HepG2 (cell line): ENCODE data around the gene HLA-DRA. TPM values are rescaled to one million over a fixed set of nuclear protein-coding genes. Genes with fewer than 3 reads are reported as not detected.

ENCODE experiments used
- ATAC-seq: fragments of 200-7000 bp; cut with Tn5 transposase; 3 replicates; pipeline ENCODE4 v1.9.1; 2020; ENCODE audit warnings: mild to moderate bottlenecking, moderate library complexity
- BruUV-seq: library from RNA; stranded (reverse); fragments of 400-500 nt; replicated peaks from 2 replicates; lab custom pipeline; 2021; lab: Mats Ljungman, UMichigan
- CTCF ChIA-PET: fragments of 300-600 bp; formaldehyde crosslinking; extraction: SDS; loops from one replicate; lab custom pipeline; 2021; ENCODE audit warnings: low total read pairs, inconsistent platforms, low intra/inter-chr PET ratio; lab: Yijun Ruan, JAX
- POLR2A ChIA-PET: fragments of 350-600 bp; sonication (Branson Sonifier 250); formaldehyde crosslinking; loops from one replicate; lab custom pipeline; 2020; ENCODE audit warnings: antibody characterized with exemption, inconsistent platforms; lab: Yijun Ruan, JAX
- DNase-seq: peaks from one replicate; pipeline ENCODE4 v3.0.0-alpha.2; 2015; ENCODE audit warnings: low spot score
- FAIRE-seq: peaks from 3 replicates; lab custom pipeline; 2011; peaks lifted over from hg19 to GRCh38; lab: Jason Lieb, UNC
- H2AFZ ChIP-seq: one replicate; pipeline ENCODE4 v1.6.1; 2011; ENCODE audit warnings: low read length, inconsistent platforms
- H3K27ac ChIP-seq: fragments of 300-600 bp; 3 replicates; pipeline ENCODE4 v1.8.0; 2011; ENCODE audit warnings: mixed run types, mild to moderate bottlenecking, mixed read lengths, low read length, inconsistent platforms; ENCODE audit not compliant: insufficient read depth; ENCODE audit errors: extremely low read length
- H3K27me3 ChIP-seq, 2 experiments: fragments of 200-600 bp in 1 of 2; 2 replicates in 1 of 2; 3 replicates in 1 of 2; pipeline versions ENCODE4 v1.6.0 to v1.8.0; 2011; ENCODE audit warnings: low read length in 2 of 2, mild to moderate bottlenecking in 2 of 2, moderate library complexity in 2 of 2, inconsistent platforms in 1 of 2; ENCODE audit not compliant: insufficient read depth in 2 of 2, control insufficient read depth in 1 of 2
- H3K36me3 ChIP-seq, 2 experiments: fragments of 200-600 bp in 1 of 2; replicated peaks in 1 of 2; 2 replicates in 1 of 2; 3 replicates in 1 of 2; pipeline versions ENCODE4 v1.5.1 to v1.8.0; 2011; ENCODE audit warnings: low read length in 2 of 2, inconsistent platforms in 1 of 2; ENCODE audit not compliant: insufficient read depth in 2 of 2, control insufficient read depth in 1 of 2
- H3K4me1 ChIP-seq: 2 replicates; pipeline ENCODE4 v1.5.1; 2012; ENCODE audit warnings: low read length, inconsistent platforms; ENCODE audit not compliant: insufficient read depth
- H3K4me2 ChIP-seq: 2 replicates; pipeline ENCODE4 v1.6.0; 2011; ENCODE audit warnings: low read depth, low read length, inconsistent platforms
- H3K4me3 ChIP-seq, 3 experiments: fragments of 200-600 bp in 1 of 3; sonication (generic), shearing (Covaris generic) in 1 of 3; replicated peaks in 1 of 3; 2 replicates each; pipeline ENCODE4 v1.5.1; 2011 to 2016; ENCODE audit warnings: low read length in 3 of 3, inconsistent platforms in 2 of 3, low read depth in 2 of 3, mild to moderate bottlenecking in 2 of 3, control low read depth in 1 of 3, mixed read lengths in 1 of 3; ENCODE audit not compliant: insufficient read depth in 1 of 3
- H3K79me2 ChIP-seq: one replicate; pipeline ENCODE4 v1.6.1; 2011; ENCODE audit warnings: low read length, inconsistent platforms; ENCODE audit not compliant: insufficient read depth
- H3K9ac ChIP-seq: 2 replicates; pipeline ENCODE4 v1.6.0; 2011; ENCODE audit warnings: mild to moderate bottlenecking, low read depth, low read length, inconsistent platforms; ENCODE audit not compliant: insufficient read depth
- H3K9me3 ChIP-seq: 2 replicates; pipeline ENCODE4 v1.5.1; 2012; ENCODE audit warnings: mild to moderate bottlenecking, low read length
- H4K20me1 ChIP-seq: 2 replicates; pipeline ENCODE4 v1.6.0; 2011; ENCODE audit warnings: inconsistent platforms, mild to moderate bottlenecking, low read length, moderate library complexity; ENCODE audit not compliant: insufficient read depth
- HNF4G ChIP-seq, 2 experiments: sonication (generic) in 1 of 2; formaldehyde crosslinking in 1 of 2; IDR thresholded peaks; 2 replicates each; pipeline versions ENCODE4 v1.4.0 to v1.6.1; 2011 to 2020; ENCODE audit warnings: borderline replicate concordance in 2 of 2, low read depth in 2 of 2, mild to moderate bottlenecking in 2 of 2, low read length in 1 of 2, missing genetic modification reagents in 1 of 2, moderate library complexity in 1 of 2
- MAFF ChIP-seq: IDR thresholded peaks from 2 replicates; pipeline ENCODE4 v1.6.1; 2011; ENCODE audit warnings: low read depth, low read length, improper control_type of control experiment
- STAT5B ChIP-seq: sonication (generic); formaldehyde crosslinking; IDR thresholded peaks from 2 replicates; pipeline ENCODE4 v1.4.0; 2020; ENCODE audit warnings: missing genetic modification reagents
- TRIM22 ChIP-seq: fragments of 450-650 bp; IDR thresholded peaks from 2 replicates; pipeline ENCODE4 v1.6.1; 2017
- ZNF292 ChIP-seq: sonication (generic); formaldehyde crosslinking; IDR thresholded peaks from 2 replicates; pipeline ENCODE4 v1.8.1; 2022; ENCODE audit warnings: mild to moderate bottlenecking, low read depth, missing genetic modification reagents, borderline replicate concordance
- ZNF383 ChIP-seq: sonication (generic); formaldehyde crosslinking; IDR thresholded peaks from 2 replicates; pipeline ENCODE4 v1.4.0; 2020; ENCODE audit warnings: missing genetic modification reagents, mild to moderate bottlenecking, borderline replicate concordance
- WGBS: methylation state at CpG from one replicate; pipeline ENCODE4 v1.1.6; 2017; ENCODE audit warnings: low lambda C conversion rate; 5-methylcytosine and 5-hydroxymethylcytosine counted together
- in situ Hi-C: cut with HindIII; loops from 2 replicates; pipeline ENCODE4 v1.10.0; 2017; ENCODE audit warnings: low pct_unique_long_range_greater_than_20kb; ENCODE audit not compliant: extremely low pct_ligation_motif_present
- intact Hi-C: fragments of 100-400 bp; cut with micrococcal nuclease; formaldehyde crosslinking; loops from one replicate; pipeline ENCODE4 v1.10.0; 2022; ENCODE audit not compliant: unreplicated experiment
- polyA plus RNA-seq, 8 experiments: library from polyadenylated mRNA; depleted of rRNA in 3 of 8; stranded (reverse) in 7 of 8; unstranded in 1 of 8; fragments of >200 nt; fragmentation: Illumina TruSeq in 4 of 8; extraction: Trizol in 4 of 8; gene quantifications; 2 replicates each; pipeline versions ENCODE4 v1.2.1 to v1.2.3, GENCODE V29; 2011 to 2016; ENCODE audit warnings: low read depth in 4 of 8, missing spikeins in 1 of 8, mixed read lengths in 1 of 8; ENCODE audit not compliant: insufficient read depth in 1 of 8
- total RNA-seq, 5 experiments: library from RNA; depleted of rRNA; stranded (reverse); fragments of >200 nt; fragmentation: Illumina TruSeq; extraction: Trizol; gene quantifications; 2 replicates each; pipeline ENCODE4 v1.2.3, GENCODE V29; 2016; ENCODE audit warnings: low read depth in 1 of 5
- TF ChIP-seq, protein P1 (sequence below): IDR thresholded peaks from 2 replicates; pipeline ENCODE4 v1.6.1; 2016; ENCODE audit warnings: low read depth

Gene HLA-DRA
- total and polyA plus RNA-seq, 2 of the 13 experiments (the other 11 are each of a cell fraction or from before 2014, with no cell fraction given) = not detected

DNA sequence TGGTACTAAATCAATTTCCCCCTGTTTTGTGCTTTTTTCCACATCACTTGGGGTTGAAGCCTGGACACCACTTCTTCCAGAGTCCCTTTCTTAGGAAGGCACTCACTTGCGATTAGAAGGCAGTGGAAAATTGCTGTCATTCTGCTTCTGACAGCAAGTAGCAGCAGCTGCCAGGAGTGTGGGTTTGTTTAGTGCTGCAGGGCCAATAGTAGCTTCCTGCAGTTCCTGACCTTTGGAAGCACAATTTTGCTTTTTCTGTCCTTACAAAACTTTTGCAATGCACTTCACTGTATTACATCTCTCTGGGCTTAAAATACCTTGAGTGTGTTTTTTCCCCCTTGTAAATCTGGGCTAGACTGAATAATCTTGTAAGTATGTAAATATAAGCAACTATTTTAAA lies 12.5 kb upstream of the HLA-DRA start:
- FAIRE-seq = peak; percentile 18
- ChIA-PET CTCF (no interaction called here), POLR2A (no interaction called here)
- H3K27ac ChIP-seq = no peak overlapping the region
- peak; percentile 67 for ATAC-seq
- TF ChIP-seq MAFF (no peak), STAT5B (CRISPR knock-in tag) (no peak), TRIM22 (no peak), HNF4G (IDR thresholded peaks at IDR 0.05; ENCODE audit: borderline replicate concordance, low read depth, low read length) (peak; percentile 32; the same call in 1 of the 2 replicates), HNF4G (CRISPR knock-in tag; IDR thresholded peaks at IDR 0.05; ENCODE audit: borderline replicate concordance, low read depth) (no peak), ZNF292 (CRISPR knock-in tag) (peak; percentile 38; the same call in 1 of the 2 replicates), ZNF383 (no peak)
- TF ChIP-seq, protein P1, sequence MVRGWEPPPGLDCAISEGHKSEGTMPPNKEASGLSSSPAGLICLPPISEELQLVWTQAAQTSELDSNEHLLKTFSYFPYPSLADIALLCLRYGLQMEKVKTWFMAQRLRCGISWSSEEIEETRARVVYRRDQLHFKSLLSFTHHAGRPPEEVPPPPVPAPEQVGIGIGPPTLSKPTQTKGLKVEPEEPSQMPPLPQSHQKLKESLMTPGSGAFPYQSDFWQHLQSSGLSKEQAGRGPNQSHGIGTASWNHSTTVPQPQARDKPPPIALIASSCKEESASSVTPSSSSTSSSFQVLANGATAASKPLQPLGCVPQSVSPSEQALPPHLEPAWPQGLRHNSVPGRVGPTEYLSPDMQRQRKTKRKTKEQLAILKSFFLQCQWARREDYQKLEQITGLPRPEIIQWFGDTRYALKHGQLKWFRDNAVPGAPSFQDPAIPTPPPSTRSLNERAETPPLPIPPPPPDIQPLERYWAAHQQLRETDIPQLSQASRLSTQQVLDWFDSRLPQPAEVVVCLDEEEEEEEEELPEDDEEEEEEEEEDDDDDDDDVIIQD (CRISPR knock-in tag) = no peak
- no peak overlapping the region for H2AFZ ChIP-seq
- no peaks in the 10 kb centered on the region for H3K36me3 ChIP-seq
- no peaks in the 10 kb centered on the region for H3K27me3 ChIP-seq
- WGBS = 0% methylated on average over 1 of the region's 1 CpG
- H4K20me1 ChIP-seq = no peaks in the 10 kb centered on the region
- H3K79me2 ChIP-seq = no peaks in the 10 kb centered on the region
- no peak overlapping the region for H3K4me2 ChIP-seq
- no TSS peak for BruUV-seq
- no peaks in the 10 kb centered on the region; the same call in 1 of the 2 replicates for H3K9me3 ChIP-seq
- in situ Hi-C loops (no loop called here), intact Hi-C loops (no loop called here)
- peak; percentile 20 for DNase-seq
- H3K9ac ChIP-seq = no peak overlapping the region
- H3K4me3 ChIP-seq = no peak overlapping the region
- peaks cover 8% of the 10 kb centered on the region for H3K4me1 ChIP-seq
